Lower leg skin (tissue), 3 donors: ENCODE results near the gene MTHFD2L.

Experiments
- POLR2A ChIP-seq, 2 donors: fragments of 450-650 bp; IDR thresholded peaks; one replicate each; pipeline ENCODE4 v1.6.1; 2016 to 2017; ENCODE audit warnings: antibody characterized with exemption in 2 of 2, mild to moderate bottlenecking in 1 of 2, moderate library complexity in 1 of 2
- TF ChIP-seq, protein P1 (sequence below), 3 donors: fragments of 450-650 bp; IDR thresholded peaks; one replicate each; pipeline ENCODE4 v1.5.1; 2016; ENCODE audit warnings: antibody characterized with exemption in 3 of 3, mild to moderate bottlenecking in 3 of 3, moderate library complexity in 2 of 3

DNA sequence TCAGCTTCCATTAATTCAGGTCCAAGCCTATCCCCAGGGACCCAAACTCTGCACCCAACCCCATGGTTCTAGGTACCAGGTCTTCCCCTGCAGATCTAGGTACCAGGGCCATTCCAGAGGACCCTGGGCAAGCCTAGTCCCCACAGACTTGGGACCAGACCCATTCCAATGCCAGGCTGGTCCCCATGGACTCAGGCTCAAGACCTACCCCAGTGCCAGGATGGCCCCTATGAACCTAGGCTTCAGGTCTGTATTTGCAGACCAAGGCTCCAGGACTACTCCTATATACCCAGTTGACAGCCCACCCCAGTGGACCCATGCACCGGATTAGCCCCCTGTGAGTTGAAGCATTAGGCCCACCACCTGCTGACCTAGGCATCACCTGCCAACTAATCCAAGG is 8.9 kb downstream of the MTHFD2L start:
- TF ChIP-seq, protein P1, sequence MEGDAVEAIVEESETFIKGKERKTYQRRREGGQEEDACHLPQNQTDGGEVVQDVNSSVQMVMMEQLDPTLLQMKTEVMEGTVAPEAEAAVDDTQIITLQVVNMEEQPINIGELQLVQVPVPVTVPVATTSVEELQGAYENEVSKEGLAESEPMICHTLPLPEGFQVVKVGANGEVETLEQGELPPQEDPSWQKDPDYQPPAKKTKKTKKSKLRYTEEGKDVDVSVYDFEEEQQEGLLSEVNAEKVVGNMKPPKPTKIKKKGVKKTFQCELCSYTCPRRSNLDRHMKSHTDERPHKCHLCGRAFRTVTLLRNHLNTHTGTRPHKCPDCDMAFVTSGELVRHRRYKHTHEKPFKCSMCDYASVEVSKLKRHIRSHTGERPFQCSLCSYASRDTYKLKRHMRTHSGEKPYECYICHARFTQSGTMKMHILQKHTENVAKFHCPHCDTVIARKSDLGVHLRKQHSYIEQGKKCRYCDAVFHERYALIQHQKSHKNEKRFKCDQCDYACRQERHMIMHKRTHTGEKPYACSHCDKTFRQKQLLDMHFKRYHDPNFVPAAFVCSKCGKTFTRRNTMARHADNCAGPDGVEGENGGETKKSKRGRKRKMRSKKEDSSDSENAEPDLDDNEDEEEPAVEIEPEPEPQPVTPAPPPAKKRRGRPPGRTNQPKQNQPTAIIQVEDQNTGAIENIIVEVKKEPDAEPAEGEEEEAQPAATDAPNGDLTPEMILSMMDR (IDR thresholded peaks at IDR 0.05): no peak
- TF ChIP-seq POLR2A (IDR thresholded peaks at IDR 0.05): no peak
